A673 (cell line): ENCODE measurements around the gene SIN3B. TPM values are rescaled to one million over a fixed set of nuclear protein-coding genes. Genes with fewer than 3 reads are reported as not detected.

ENCODE experiments used
- BruUV-seq: library from RNA; stranded (reverse); fragments of 400-500 nt; replicated peaks from 2 replicates; lab custom pipeline; 2021; lab: Mats Ljungman, UMichigan
- CTCF ChIA-PET: fragments of 300-600 bp; sonication (Branson Sonifier 250); formaldehyde crosslinking; loops from one replicate; lab custom pipeline; 2022; ENCODE audit warnings: antibody characterized with exemption; lab: Charles Lee
- POLR2A ChIA-PET: fragments of 300-600 bp; sonication (Branson Sonifier 250); formaldehyde crosslinking; loops from one replicate; lab custom pipeline; 2022; ENCODE audit warnings: antibody characterized with exemption; ENCODE audit not compliant: low non-redundant PET; lab: Charles Lee
- DNase-seq: peaks from one replicate; pipeline ENCODE4 v3.0.0-alpha.2; 2015; ENCODE audit warnings: low spot score
- H3K27ac ChIP-seq: fragments of 200-600 bp; sonication (generic); 2 replicates; pipeline ENCODE4 v1.5.1; 2016; ENCODE audit warnings: mixed run types, low read depth, mild to moderate bottlenecking, mixed read lengths, antibody characterized with exemption, low read length; ENCODE audit not compliant: poor library complexity, severe bottlenecking
- H3K27me3 ChIP-seq: fragments of 200-600 bp; sonication (generic); replicated peaks from 2 replicates; pipeline ENCODE4 v1.6.1; 2017; ENCODE audit warnings: mixed run types, low read depth, mild to moderate bottlenecking, mixed read lengths, antibody characterized with exemption, low read length; ENCODE audit not compliant: insufficient read depth, poor library complexity
- H3K36me3 ChIP-seq: fragments of 200-600 bp; sonication (generic); 2 replicates; pipeline ENCODE4 v1.6.1; 2016; ENCODE audit warnings: mixed run types, mild to moderate bottlenecking, mixed read lengths, antibody characterized with exemption, low read length; ENCODE audit not compliant: insufficient read depth, poor library complexity, severe bottlenecking
- H3K4me1 ChIP-seq: fragments of 200-600 bp; sonication (generic); 2 replicates; pipeline ENCODE4 v1.6.1; 2017; ENCODE audit warnings: mixed run types, mild to moderate bottlenecking, mixed read lengths, antibody characterized with exemption, low read length; ENCODE audit not compliant: insufficient read depth, poor library complexity, severe bottlenecking
- H3K4me3 ChIP-seq: fragments of 200-600 bp; sonication (generic); 2 replicates; pipeline ENCODE4 v1.5.1; 2016; ENCODE audit warnings: low read depth, mixed run types, mild to moderate bottlenecking, mixed read lengths, low read length; ENCODE audit not compliant: poor library complexity, severe bottlenecking
- H3K9me3 ChIP-seq: fragments of 200-600 bp; sonication (generic); 2 replicates; pipeline ENCODE4 v1.6.1; 2016; ENCODE audit warnings: mixed run types, low read depth, mild to moderate bottlenecking, mixed read lengths, antibody characterized with exemption, low read length; ENCODE audit not compliant: poor library complexity, severe bottlenecking
- CTCF ChIP-seq: fragments of 300-800, 200-600 bp; sonication (generic); conservative IDR thresholded peaks from 2 replicates; pipeline ENCODE4 v1.5.1; 2017; ENCODE audit warnings: low read depth, mild to moderate bottlenecking, antibody characterized with exemption, low read length, moderate library complexity, mixed read lengths
- EZH2 ChIP-seq: fragments of 200-600 bp; sonication (generic); IDR thresholded peaks from 2 replicates; pipeline ENCODE4 v1.6.1; 2017; ENCODE audit warnings: borderline replicate concordance, low read depth, mild to moderate bottlenecking, mixed read lengths, antibody characterized with exemption, low read length; ENCODE audit not compliant: poor library complexity, severe bottlenecking
- intact Hi-C: fragments of 100-400 bp; cut with micrococcal nuclease; formaldehyde crosslinking; loops from one replicate; pipeline ENCODE4 v1.10.0; 2022; ENCODE audit not compliant: unreplicated experiment
- total RNA-seq: library from RNA; stranded (reverse); gene quantifications from 2 replicates; pipeline ENCODE4 v1.2.3, GENCODE V29; 2021

SIN3B gene
- total RNA-seq, 1 experiment from 2014 or later = 76.7 TPM

- ChIA-PET POLR2A (no interaction called here), CTCF (no interaction called here)
- no peak for TF ChIP-seq EZH2
- TF ChIP-seq CTCF = no peak
- Histone ChIP-seq H3K4me3 (no peak overlapping the region), H3K27me3 (no peaks in the 10 kb centered on the region), H3K27ac (no peak overlapping the region), H3K36me3 (peaks cover 84% of the 10 kb centered on the region), H3K4me1 (no peaks in the 10 kb centered on the region), H3K9me3 (no peaks in the 10 kb centered on the region)
- BruUV-seq = no TSS peak
- no peak for DNase-seq
- intact Hi-C loops = no loop called here
Observed at GRCh38 chr19:16846901-16847300, 17.7 kb downstream of the SIN3B start.

DNA sequence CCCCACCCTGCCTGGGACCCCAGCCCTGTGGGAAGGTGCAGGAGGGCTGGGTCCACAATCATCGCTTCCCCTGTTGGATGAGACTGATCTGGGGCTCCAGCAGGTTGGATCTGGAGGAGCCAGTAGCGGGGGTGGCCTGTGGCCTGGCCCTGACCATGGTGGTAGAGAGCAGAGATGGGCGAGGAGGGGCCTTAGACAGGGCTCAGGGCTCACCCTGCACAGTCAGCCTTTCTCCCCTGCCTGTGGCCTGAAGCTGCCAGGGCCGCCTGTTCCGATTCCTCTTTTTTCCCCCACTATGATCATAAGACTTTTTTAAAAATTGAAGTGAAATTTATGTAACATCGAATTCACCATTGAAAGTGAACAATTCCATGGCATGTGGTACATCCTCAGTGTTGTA is 18.2 kb downstream of the SIN3B start:
- intact Hi-C loops = no loop called here
- TF ChIP-seq EZH2 (no peak), CTCF (no peak)
- no TSS peak for BruUV-seq
- Histone ChIP-seq H3K36me3 (peaks cover 79% of the 10 kb centered on the region), H3K27ac (no peak overlapping the region), H3K27me3 (no peaks in the 10 kb centered on the region), H3K4me3 (no peak overlapping the region), H3K4me1 (no peaks in the 10 kb centered on the region), H3K9me3 (no peaks in the 10 kb centered on the region)
- CTCF ChIA-PET = no interaction called here
- POLR2A ChIA-PET = no interaction called here
- DNase-seq = no peak

GRCh38 chr19:16849168-16849567 is 20.0 kb downstream of the SIN3B start:
- H3K4me1 ChIP-seq = no peaks in the 10 kb centered on the region
- DNase-seq = no peak
- peaks cover 77% of the 10 kb centered on the region for H3K36me3 ChIP-seq
- H3K27me3 ChIP-seq = no peaks in the 10 kb centered on the region
- no peak overlapping the region for H3K27ac ChIP-seq
- POLR2A ChIA-PET = no interaction called here
- CTCF ChIA-PET = no interaction called here
- TF ChIP-seq EZH2 (no peak), CTCF (no peak)
- BruUV-seq = no TSS peak
- H3K4me3 ChIP-seq = no peak overlapping the region
- intact Hi-C loops = no loop called here
- H3K9me3 ChIP-seq = no peaks in the 10 kb centered on the region
